K562 (cell line): ENCODE results near the gene TMEM222. TPM values are rescaled to one million over a fixed set of nuclear protein-coding genes. Genes with fewer than 3 reads are reported as not detected.
A peak's percentile ranks its signal among the peaks of the same experiment; 100 is the strongest.

Source experiments
- E2F3 ChIP-seq: fragments of 250-450 bp; sonication (Bioruptor Pico); IDR thresholded peaks from 2 replicates; pipeline ENCODE4 v1.4.0; 2020; ENCODE audit warnings: mild to moderate bottlenecking
- E2F6 ChIP-seq, 2 experiments: IDR thresholded peaks; 2 replicates each; pipeline ENCODE4 v1.6.1; 2011; ENCODE audit warnings: borderline replicate concordance in 1 of 2, control low read depth in 1 of 2, low read depth in 1 of 2, low read length in 1 of 2, mild to moderate bottlenecking in 1 of 2, mixed read lengths in 1 of 2, moderate library complexity in 1 of 2; ENCODE audit not compliant: insufficient read depth in 1 of 2, insufficient read length in 1 of 2, poor library complexity in 1 of 2, severe bottlenecking in 1 of 2; ENCODE audit errors: extremely low read depth in 1 of 2
- EGR1 ChIP-seq: fragments of 450-650 bp; conservative IDR thresholded peaks from 2 replicates; pipeline ENCODE4 v1.6.1; 2017; ENCODE audit warnings: mild to moderate bottlenecking
- HNRNPL ChIP-seq: fragments of 200-400 bp; formaldehyde crosslinking; IDR thresholded peaks from 2 replicates; pipeline ENCODE4 v1.6.1; 2017; ENCODE audit warnings: low read depth, mild to moderate bottlenecking, low read length
- NR2C2 ChIP-seq, 2 experiments: fragments of 200-800 bp in 1 of 2; sonication (Bioruptor generic) in 1 of 2; sonication (generic) in 1 of 2; formaldehyde crosslinking in 1 of 2; IDR thresholded peaks; 2 replicates each; pipeline versions ENCODE4 v1.6.1 to v1.8.0; 2016 to 2022; ENCODE audit warnings: mild to moderate bottlenecking in 1 of 2, missing compliant biosample characterization in 1 of 2, missing genetic modification characterization in 1 of 2, missing genetic modification reagents in 1 of 2
- RFX7 ChIP-seq: fragments of 250-450 bp; sonication (Bioruptor Pico); IDR thresholded peaks from 2 replicates; pipeline ENCODE4 v1.5.1; 2021; ENCODE audit warnings: mild to moderate bottlenecking
- TBL1XR1 ChIP-seq, 2 experiments: IDR thresholded peaks; 2 replicates each; pipeline ENCODE4 v1.6.1; 2012; ENCODE audit warnings: improper control_type of control experiment in 2 of 2, low read length in 2 of 2, mild to moderate bottlenecking in 1 of 2
- TBP ChIP-seq: optimal IDR thresholded peaks from 2 replicates; pipeline ENCODE3; 2011; ENCODE audit warnings: low read depth, low read length, improper control_type of control experiment
- ZBTB7A ChIP-seq: IDR thresholded peaks from 2 replicates; pipeline ENCODE4 v1.6.1; 2011; ENCODE audit warnings: low read depth, mild to moderate bottlenecking, low read length, moderate library complexity, borderline replicate concordance; ENCODE audit not compliant: control insufficient read depth
- ZFP91 ChIP-seq: sonication (generic); formaldehyde crosslinking; IDR thresholded peaks from 2 replicates; pipeline ENCODE4 v1.8.0; 2022; ENCODE audit warnings: mild to moderate bottlenecking, missing genetic modification reagents
- polyA plus RNA-seq, 8 experiments: library from polyadenylated mRNA; depleted of rRNA in 4 of 8; stranded (reverse) in 5 of 8; unstranded in 3 of 8; fragments of >200 nt; fragmentation: Nextera tagmentation in 2 of 8; fragmentation: Illumina TruSeq in 1 of 8; extraction: Ambion mirVana in 2 of 8; extraction: Trizol in 1 of 8; gene quantifications; 2 replicates each; pipeline versions ENCODE4 v1.2.1 to v1.2.3, GENCODE V29; 2011 to 2014; ENCODE audit warnings: inconsistent platforms in 1 of 8, missing spikeins in 1 of 8
- total RNA-seq, 7 experiments: library from RNA; depleted of rRNA in 6 of 7; stranded (reverse); fragments of >200 nt in 6 of 7; fragmentation: Illumina TruSeq in 2 of 7; extraction: Trizol in 2 of 7; gene quantifications; 2 replicates each; pipeline versions ENCODE4 v1.2.1 to v1.2.3, GENCODE V29; 2011 to 2021; ENCODE audit warnings: low replicate concordance in 1 of 7
- TF ChIP-seq, protein P1 (sequence below): fragments of 450-650 bp; IDR thresholded peaks from 2 replicates; pipeline ENCODE4 v1.6.1; 2016; ENCODE audit warnings: mild to moderate bottlenecking, moderate library complexity

Gene TMEM222
- total and polyA plus RNA-seq, 9 of the 15 experiments (the other 6 are each of a cell fraction or from before 2014, with no cell fraction given): 6.9 to 48.0 (median 32.8) TPM

- TF ChIP-seq, protein P1, sequence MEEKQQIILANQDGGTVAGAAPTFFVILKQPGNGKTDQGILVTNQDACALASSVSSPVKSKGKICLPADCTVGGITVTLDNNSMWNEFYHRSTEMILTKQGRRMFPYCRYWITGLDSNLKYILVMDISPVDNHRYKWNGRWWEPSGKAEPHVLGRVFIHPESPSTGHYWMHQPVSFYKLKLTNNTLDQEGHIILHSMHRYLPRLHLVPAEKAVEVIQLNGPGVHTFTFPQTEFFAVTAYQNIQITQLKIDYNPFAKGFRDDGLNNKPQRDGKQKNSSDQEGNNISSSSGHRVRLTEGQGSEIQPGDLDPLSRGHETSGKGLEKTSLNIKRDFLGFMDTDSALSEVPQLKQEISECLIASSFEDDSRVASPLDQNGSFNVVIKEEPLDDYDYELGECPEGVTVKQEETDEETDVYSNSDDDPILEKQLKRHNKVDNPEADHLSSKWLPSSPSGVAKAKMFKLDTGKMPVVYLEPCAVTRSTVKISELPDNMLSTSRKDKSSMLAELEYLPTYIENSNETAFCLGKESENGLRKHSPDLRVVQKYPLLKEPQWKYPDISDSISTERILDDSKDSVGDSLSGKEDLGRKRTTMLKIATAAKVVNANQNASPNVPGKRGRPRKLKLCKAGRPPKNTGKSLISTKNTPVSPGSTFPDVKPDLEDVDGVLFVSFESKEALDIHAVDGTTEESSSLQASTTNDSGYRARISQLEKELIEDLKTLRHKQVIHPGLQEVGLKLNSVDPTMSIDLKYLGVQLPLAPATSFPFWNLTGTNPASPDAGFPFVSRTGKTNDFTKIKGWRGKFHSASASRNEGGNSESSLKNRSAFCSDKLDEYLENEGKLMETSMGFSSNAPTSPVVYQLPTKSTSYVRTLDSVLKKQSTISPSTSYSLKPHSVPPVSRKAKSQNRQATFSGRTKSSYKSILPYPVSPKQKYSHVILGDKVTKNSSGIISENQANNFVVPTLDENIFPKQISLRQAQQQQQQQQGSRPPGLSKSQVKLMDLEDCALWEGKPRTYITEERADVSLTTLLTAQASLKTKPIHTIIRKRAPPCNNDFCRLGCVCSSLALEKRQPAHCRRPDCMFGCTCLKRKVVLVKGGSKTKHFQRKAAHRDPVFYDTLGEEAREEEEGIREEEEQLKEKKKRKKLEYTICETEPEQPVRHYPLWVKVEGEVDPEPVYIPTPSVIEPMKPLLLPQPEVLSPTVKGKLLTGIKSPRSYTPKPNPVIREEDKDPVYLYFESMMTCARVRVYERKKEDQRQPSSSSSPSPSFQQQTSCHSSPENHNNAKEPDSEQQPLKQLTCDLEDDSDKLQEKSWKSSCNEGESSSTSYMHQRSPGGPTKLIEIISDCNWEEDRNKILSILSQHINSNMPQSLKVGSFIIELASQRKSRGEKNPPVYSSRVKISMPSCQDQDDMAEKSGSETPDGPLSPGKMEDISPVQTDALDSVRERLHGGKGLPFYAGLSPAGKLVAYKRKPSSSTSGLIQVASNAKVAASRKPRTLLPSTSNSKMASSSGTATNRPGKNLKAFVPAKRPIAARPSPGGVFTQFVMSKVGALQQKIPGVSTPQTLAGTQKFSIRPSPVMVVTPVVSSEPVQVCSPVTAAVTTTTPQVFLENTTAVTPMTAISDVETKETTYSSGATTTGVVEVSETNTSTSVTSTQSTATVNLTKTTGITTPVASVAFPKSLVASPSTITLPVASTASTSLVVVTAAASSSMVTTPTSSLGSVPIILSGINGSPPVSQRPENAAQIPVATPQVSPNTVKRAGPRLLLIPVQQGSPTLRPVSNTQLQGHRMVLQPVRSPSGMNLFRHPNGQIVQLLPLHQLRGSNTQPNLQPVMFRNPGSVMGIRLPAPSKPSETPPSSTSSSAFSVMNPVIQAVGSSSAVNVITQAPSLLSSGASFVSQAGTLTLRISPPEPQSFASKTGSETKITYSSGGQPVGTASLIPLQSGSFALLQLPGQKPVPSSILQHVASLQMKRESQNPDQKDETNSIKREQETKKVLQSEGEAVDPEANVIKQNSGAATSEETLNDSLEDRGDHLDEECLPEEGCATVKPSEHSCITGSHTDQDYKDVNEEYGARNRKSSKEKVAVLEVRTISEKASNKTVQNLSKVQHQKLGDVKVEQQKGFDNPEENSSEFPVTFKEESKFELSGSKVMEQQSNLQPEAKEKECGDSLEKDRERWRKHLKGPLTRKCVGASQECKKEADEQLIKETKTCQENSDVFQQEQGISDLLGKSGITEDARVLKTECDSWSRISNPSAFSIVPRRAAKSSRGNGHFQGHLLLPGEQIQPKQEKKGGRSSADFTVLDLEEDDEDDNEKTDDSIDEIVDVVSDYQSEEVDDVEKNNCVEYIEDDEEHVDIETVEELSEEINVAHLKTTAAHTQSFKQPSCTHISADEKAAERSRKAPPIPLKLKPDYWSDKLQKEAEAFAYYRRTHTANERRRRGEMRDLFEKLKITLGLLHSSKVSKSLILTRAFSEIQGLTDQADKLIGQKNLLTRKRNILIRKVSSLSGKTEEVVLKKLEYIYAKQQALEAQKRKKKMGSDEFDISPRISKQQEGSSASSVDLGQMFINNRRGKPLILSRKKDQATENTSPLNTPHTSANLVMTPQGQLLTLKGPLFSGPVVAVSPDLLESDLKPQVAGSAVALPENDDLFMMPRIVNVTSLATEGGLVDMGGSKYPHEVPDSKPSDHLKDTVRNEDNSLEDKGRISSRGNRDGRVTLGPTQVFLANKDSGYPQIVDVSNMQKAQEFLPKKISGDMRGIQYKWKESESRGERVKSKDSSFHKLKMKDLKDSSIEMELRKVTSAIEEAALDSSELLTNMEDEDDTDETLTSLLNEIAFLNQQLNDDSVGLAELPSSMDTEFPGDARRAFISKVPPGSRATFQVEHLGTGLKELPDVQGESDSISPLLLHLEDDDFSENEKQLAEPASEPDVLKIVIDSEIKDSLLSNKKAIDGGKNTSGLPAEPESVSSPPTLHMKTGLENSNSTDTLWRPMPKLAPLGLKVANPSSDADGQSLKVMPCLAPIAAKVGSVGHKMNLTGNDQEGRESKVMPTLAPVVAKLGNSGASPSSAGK: peak; percentile 68; the same call in 1 of the 2 replicates
- TF ChIP-seq NR2C2 (CRISPR knock-in tag; IDR thresholded peaks at IDR 0.05) (peak; percentile 98), NR2C2 (tag; IDR thresholded peaks at IDR 0.05) (peak; percentile 98), TBP (peak; percentile 28), E2F3 (CRISPR knock-in tag) (no peak), TBL1XR1 (IDR thresholded peaks at IDR 0.05; ENCODE audit: low read length in 2 of 2) (no peak), ZBTB7A (peak; percentile 50; the same call in 1 of the 2 replicates), HNRNPL (peak; percentile 60; the same call in 1 of the 2 replicates), E2F6 (IDR thresholded peaks at IDR 0.05; ENCODE audit: borderline replicate concordance in 1 of 2, extremely low read depth in 1 of 2, insufficient read depth in 1 of 2, insufficient read length in 1 of 2, low read depth in 1 of 2, low read length in 1 of 2, poor library complexity in 1 of 2, severe bottlenecking in 1 of 2) (peak; percentile 43 to 84), ZFP91 (CRISPR knock-in tag) (0 out of 2 replicates have a peak, but pooled peaks have one; percentile 45), EGR1 (peak; percentile 24; the same call in 1 of the 2 replicates), RFX7 (CRISPR knock-in tag) (no peak)
Observed at GRCh38 chr1:27348861-27349783, 27.2 kb downstream of the TMEM222 start (continued).
